H1 (cell line): ENCODE measurements around the gene LRRK1. TPM values are rescaled to one million over a fixed set of nuclear protein-coding genes. Genes with fewer than 3 reads are reported as not detected.

Source experiments
- CTCF ChIA-PET: fragments of 300-600 bp; sonication (Branson Sonifier 250); formaldehyde crosslinking; loops from one replicate; lab custom pipeline; 2021; ENCODE audit not compliant: partially characterized antibody; lab: Charles Lee
- POLR2A ChIA-PET: fragments of 300-600 bp; sonication (Branson Sonifier 250); formaldehyde crosslinking; loops from one replicate; lab custom pipeline; 2021; ENCODE audit warnings: inconsistent platforms; ENCODE audit not compliant: partially characterized antibody; lab: Charles Lee
- DNase-seq, 2 experiments: peaks; one replicate each; pipeline versions ENCODE4 v3.0.0 to v3.0.0-alpha.2; 2010 to 2022; ENCODE audit warnings: low spot score in 2 of 2, low read depth in 1 of 2, mixed read lengths in 1 of 2
- FAIRE-seq: peaks from 2 replicates; lab custom pipeline; 2011; peaks lifted over from hg19 to GRCh38; lab: Jason Lieb, UNC
- H2AFZ ChIP-seq: 2 replicates; pipeline ENCODE4 v1.8.1; 2012; ENCODE audit warnings: low read length, inconsistent platforms
- H2AK5ac ChIP-seq: 2 replicates; pipeline ENCODE4 v1.6.1; 2013; ENCODE audit warnings: low read depth, low read length
- H2BK120ac ChIP-seq: replicated peaks from 2 replicates; pipeline ENCODE3; 2013; ENCODE audit warnings: low read depth, low read length, inconsistent platforms
- H2BK12ac ChIP-seq: 2 replicates; pipeline ENCODE4 v1.6.1; 2013; ENCODE audit warnings: low read depth, low read length
- H2BK15ac ChIP-seq: 2 replicates; pipeline ENCODE4 v1.6.1; 2013; ENCODE audit warnings: low read length
- H2BK20ac ChIP-seq: 2 replicates; pipeline ENCODE4 v1.6.1; 2013; ENCODE audit warnings: low read length
- H2BK5ac ChIP-seq: 2 replicates; pipeline ENCODE4 v1.6.1; 2013; ENCODE audit warnings: low read depth, low read length
- H3K14ac ChIP-seq: 2 replicates; pipeline ENCODE4 v1.6.1; 2013; ENCODE audit warnings: inconsistent platforms; ENCODE audit not compliant: insufficient read length
- H3K18ac ChIP-seq: 2 replicates; pipeline ENCODE4 v1.6.1; 2013; ENCODE audit warnings: low read length; ENCODE audit errors: extremely low read depth
- H3K23ac ChIP-seq: 2 replicates; pipeline ENCODE4 v1.6.1; 2013; ENCODE audit warnings: inconsistent platforms; ENCODE audit not compliant: insufficient read length
- H3K23me2 ChIP-seq: 2 replicates; pipeline ENCODE4 v1.6.1; 2013; ENCODE audit warnings: low read depth, low read length
- H3K27ac ChIP-seq: 2 replicates; pipeline ENCODE4 v1.6.1; 2011; ENCODE audit warnings: low read depth, low read length, inconsistent platforms
- H3K27me3 ChIP-seq, 4 experiments: replicated peaks in 1 of 4; 1 replicate in 1 of 4; 2 replicates in 3 of 4; pipeline versions ENCODE4 v1.6.1 to v1.8.1; 2011 to 2013; ENCODE audit warnings: low read length in 3 of 4, mild to moderate bottlenecking in 3 of 4, inconsistent platforms in 2 of 4, mixed read lengths in 2 of 4, moderate library complexity in 1 of 4; ENCODE audit not compliant: control insufficient read depth in 3 of 4, insufficient read depth in 3 of 4; ENCODE audit errors: extremely low read depth in 1 of 4
- H3K36me3 ChIP-seq, 4 experiments: 2 replicates each; pipeline versions ENCODE4 v1.6.1 to v1.8.1; 2011 to 2013; ENCODE audit warnings: mild to moderate bottlenecking in 4 of 4, low read length in 3 of 4, moderate library complexity in 2 of 4, control low read depth in 1 of 4, inconsistent platforms in 1 of 4; ENCODE audit not compliant: insufficient read depth in 4 of 4, control insufficient read depth in 2 of 4
- H3K4ac ChIP-seq: replicated peaks from 2 replicates; pipeline ENCODE3; 2013; ENCODE audit warnings: low read length, low read depth, mixed read lengths, inconsistent platforms; ENCODE audit not compliant: insufficient read length
- H3K4me1 ChIP-seq, 4 experiments: replicated peaks in 1 of 4; 1 replicate in 1 of 4; 2 replicates in 3 of 4; pipeline versions ENCODE4 v1.6.1 to v1.8.1; 2011 to 2013; ENCODE audit warnings: low read length in 3 of 4, inconsistent platforms in 2 of 4, mixed read lengths in 1 of 4; ENCODE audit not compliant: insufficient read depth in 4 of 4, control insufficient read depth in 3 of 4
- H3K4me2 ChIP-seq, 2 experiments: 2 replicates each; pipeline versions ENCODE4 v1.6.1 to v1.8.1; 2011 to 2013; ENCODE audit warnings: low read depth in 2 of 2, low read length in 2 of 2, control low read depth in 1 of 2, inconsistent platforms in 1 of 2, mild to moderate bottlenecking in 1 of 2; ENCODE audit not compliant: insufficient read depth in 1 of 2
- H3K4me3 ChIP-seq, 4 experiments: fragments of 200-600, 300-600 bp in 1 of 4; sonication (generic), shearing (Covaris generic), sonication (Bioruptor Twin) in 1 of 4; 2 replicates each; pipeline versions ENCODE4 v1.5.1 to v1.8.1; 2011 to 2016; ENCODE audit warnings: low read length in 4 of 4, low read depth in 3 of 4, control low read depth in 2 of 4, inconsistent platforms in 2 of 4, mild to moderate bottlenecking in 2 of 4, mixed read lengths in 1 of 4, moderate library complexity in 1 of 4; ENCODE audit not compliant: insufficient read depth in 2 of 4; ENCODE audit errors: extremely low read depth in 1 of 4
- H3K56ac ChIP-seq: replicated peaks from 2 replicates; pipeline ENCODE3; 2013; ENCODE audit warnings: low read depth, mild to moderate bottlenecking, mixed read lengths, low read length, inconsistent platforms; ENCODE audit not compliant: insufficient read length
- H3K79me1 ChIP-seq: 2 replicates; pipeline ENCODE4 v1.6.1; 2013; ENCODE audit warnings: low read depth, low read length, control low read depth
- H3K79me2 ChIP-seq, 2 experiments: 2 replicates each; pipeline versions ENCODE4 v1.6.1 to v1.8.1; 2012 to 2013; ENCODE audit warnings: low read length in 2 of 2, mild to moderate bottlenecking in 2 of 2, inconsistent platforms in 1 of 2; ENCODE audit not compliant: insufficient read depth in 2 of 2, control insufficient read depth in 1 of 2
- H3K9ac ChIP-seq, 4 experiments: replicated peaks in 1 of 4; 1 replicate in 1 of 4; 2 replicates in 3 of 4; pipeline versions ENCODE4 v1.6.1 to v1.8.1; 2011 to 2013; ENCODE audit warnings: low read depth in 3 of 4, low read length in 3 of 4, control low read depth in 2 of 4, mild to moderate bottlenecking in 2 of 4, moderate library complexity in 2 of 4, inconsistent platforms in 1 of 4; ENCODE audit errors: extremely low read depth in 1 of 4
- H3K9me3 ChIP-seq, 2 experiments: 2 replicates each; pipeline versions ENCODE4 v1.6.1 to v1.8.1; 2012 to 2013; ENCODE audit warnings: mild to moderate bottlenecking in 2 of 2, moderate library complexity in 2 of 2, control low read depth in 1 of 2, inconsistent platforms in 1 of 2, low read depth in 1 of 2, low read length in 1 of 2, mixed read lengths in 1 of 2; ENCODE audit not compliant: insufficient read depth in 2 of 2
- H4K20me1 ChIP-seq, 2 experiments: replicated peaks in 1 of 2; 2 replicates each; pipeline versions ENCODE3 to v1.8.1; 2011 to 2013; ENCODE audit warnings: inconsistent platforms in 2 of 2, low read length in 2 of 2, mild to moderate bottlenecking in 1 of 2; ENCODE audit not compliant: insufficient read depth in 2 of 2, control insufficient read depth in 1 of 2
- H4K5ac ChIP-seq: 2 replicates; pipeline ENCODE4 v1.6.1; 2013; ENCODE audit warnings: low read length, low read depth, mixed read lengths, inconsistent platforms; ENCODE audit not compliant: insufficient read length
- H4K8ac ChIP-seq: 2 replicates; pipeline ENCODE4 v1.8.0; 2013; ENCODE audit warnings: mild to moderate bottlenecking, moderate library complexity, low read length, inconsistent platforms; ENCODE audit not compliant: insufficient read depth; ENCODE audit errors: extremely low read depth
- H4K91ac ChIP-seq: replicated peaks from 2 replicates; pipeline ENCODE3; 2013; ENCODE audit warnings: low read length, mixed read lengths, inconsistent platforms; ENCODE audit not compliant: insufficient read length
- ATF3 ChIP-seq: IDR thresholded peaks from 2 replicates; pipeline ENCODE4 v1.6.1; 2011; ENCODE audit warnings: low read depth, mild to moderate bottlenecking, low read length; ENCODE audit not compliant: insufficient read depth
- CBX8 ChIP-seq: fragments of 300-800, 300-1000 bp; sonication (generic); IDR thresholded peaks from 2 replicates; pipeline ENCODE4 v1.7.1; 2016; ENCODE audit warnings: low read depth, low read length, borderline replicate concordance
- KDM4A ChIP-seq: IDR thresholded peaks from one replicate; pipeline ENCODE4 v1.7.1; 2012; ENCODE audit warnings: low read depth, mild to moderate bottlenecking, moderate library complexity, low read length, inconsistent platforms; ENCODE audit not compliant: severe bottlenecking
- SP2 ChIP-seq: IDR thresholded peaks from 2 replicates; pipeline ENCODE4 v1.6.1; 2012; ENCODE audit warnings: mild to moderate bottlenecking, low read length, inconsistent platforms
- WGBS, 2 experiments: shearing (Covaris generic) in 1 of 2; methylation state at CpG; one replicate each; pipeline versions ENCODE4 v1.1.6 to v1.1.7; 2013 to 2015; ENCODE audit warnings: low lambda C conversion rate in 2 of 2, mixed read lengths in 2 of 2, inconsistent platforms in 1 of 2, low coverage in 1 of 2, missing lambda C conversion rate in 1 of 2; ENCODE audit not compliant: insufficient replicate concordance in 2 of 2, insufficient coverage in 1 of 2, insufficient read length in 1 of 2; ENCODE audit errors: extremely low coverage in 1 of 2, missing lambda C conversion rate in 1 of 2; 5-methylcytosine and 5-hydroxymethylcytosine counted together
- polyA plus RNA-seq, 7 experiments: library from polyadenylated mRNA; depleted of rRNA in 3 of 7; stranded (reverse) in 5 of 7; unstranded in 2 of 7; fragments of >200 nt in 5 of 7; fragments of 200-250 nt in 2 of 7; gene quantifications; 1 replicate in 5 of 7; 2 replicates in 1 of 7; 4 replicates in 1 of 7; pipeline versions ENCODE4 v1.2.1 to v1.2.3, GENCODE V29; 2011 to 2013; ENCODE audit warnings: missing spikeins in 2 of 7, mixed read lengths in 2 of 7
- total RNA-seq: library from RNA; stranded (reverse); fragmentation: NEBNext Ultra II Directional; extraction: Animal tissue kit (Norgen Biotek cat#: 25700); gene quantifications from 2 replicates; pipeline ENCODE4 v1.2.1, GENCODE V29; 2021

The LRRK1 gene
- total and polyA plus RNA-seq, 2 of the 8 experiments (the other 6 are each of a cell fraction or from before 2014, with no cell fraction given): 1.2 to 3.6 TPM

GRCh38 chr15:101001056-101001455, 81.9 kb downstream of the LRRK1 start:
- Histone ChIP-seq H3K23me2 (peaks cover 4% of the 10 kb centered on the region; the same call in 1 of the 2 replicates), H4K8ac (no peak overlapping the region), H3K23ac (no peak overlapping the region), H4K5ac (no peak overlapping the region), H2BK12ac (0 out of 2 replicates have a peak overlapping the region, but pooled peaks have one; percentile 60), H3K4me1 (peaks cover 0 to 7% (median 1%) of the 10 kb centered on the region in 4 experiments; a peak in 4 of 7 replicates)
- WGBS, 2 experiments: 94% methylated on average over 6 of the region's 6 CpGs; no CpG with 5 or more reads in 1 of the 2 experiments
- peak in 1 of 2 experiments; percentile 3 for DNase-seq
- no peak for TF ChIP-seq SP2
- peak; percentile 11 for TF ChIP-seq KDM4A
- TF ChIP-seq ATF3: no peak
- no peak for TF ChIP-seq CBX8
- TF ChIP-seq, all 59 proteins: peak for 1
- Histone ChIP-seq H3K27me3 (no peaks in the 10 kb centered on the region; a peak in 1 of 7 replicates), H4K91ac (no peak overlapping the region), H3K56ac (no peak overlapping the region), H3K79me2 (no peaks in the 10 kb centered on the region), H3K9me3 (peaks cover 9 to 10% of the 10 kb centered on the region in 2 experiments; a peak in 3 of 4 replicates), H3K27ac (no peak overlapping the region), H2BK20ac (0 out of 2 replicates have a peak overlapping the region, but pooled peaks have one; percentile 80), H3K18ac (no peak overlapping the region), H3K4ac (no peak overlapping the region), H3K4me3 (no peak overlapping the region), H3K36me3 (no peaks in the 10 kb centered on the region), H3K79me1 (no peaks in the 10 kb centered on the region), H2AK5ac (peak overlapping the region; percentile 41; the same call in 1 of the 2 replicates), H3K4me2 (no peak overlapping the region), H2BK5ac (no peak overlapping the region), H2BK15ac (no peak overlapping the region; the same call in 1 of the 2 replicates), H3K9ac (no peak overlapping the region), H2BK120ac (no peak overlapping the region), H4K20me1 (no peaks in the 10 kb centered on the region), H2AFZ (no peak overlapping the region), H3K14ac (no peak overlapping the region)
- POLR2A ChIA-PET: interaction anchor here (1.0 kb wide), 1 partner anchor 80 kb away, joined by 3 read pairs; no protein-coding TSS in a partner anchor
- FAIRE-seq: no peak
- CTCF ChIA-PET: interaction anchor here (0.7 to 22.3 kb wide), 7 partner anchors 12 to 257 kb away, joined by 3 to 405 read pairs (median 3); partner anchors contain the start of gene LRRK1
